HEK293T (cell line): ENCODE results near the gene SEC23IP.

Source experiments
- ARNT ChIP-seq: fragments of 450-650 bp; IDR thresholded peaks from 2 replicates; pipeline ENCODE4 v1.6.1; 2017; ENCODE audit warnings: mild to moderate bottlenecking
- BHLHE40 ChIP-seq: fragments of 450-650 bp; IDR thresholded peaks from 2 replicates; pipeline ENCODE4 v1.6.1; 2016; ENCODE audit warnings: mild to moderate bottlenecking, moderate library complexity, borderline replicate concordance
- CTBP1 ChIP-seq: fragments of 450-650 bp; IDR thresholded peaks from 2 replicates; pipeline ENCODE4 v1.6.1; 2016; ENCODE audit warnings: borderline replicate concordance
- ELF4 ChIP-seq: fragments of 450-650 bp; IDR thresholded peaks from 2 replicates; pipeline ENCODE4 v1.6.1; 2017; ENCODE audit warnings: antibody characterized with exemption
- FOXA1 ChIP-seq: fragments of 450-650 bp; IDR thresholded peaks from 2 replicates; pipeline ENCODE4 v1.6.1; 2016; ENCODE audit warnings: mild to moderate bottlenecking
- FOXK2 ChIP-seq: fragments of 450-650 bp; IDR thresholded peaks from 2 replicates; pipeline ENCODE4 v1.6.1; 2016; ENCODE audit warnings: mild to moderate bottlenecking
- FOXM1 ChIP-seq: fragments of 450-650 bp; IDR thresholded peaks from 2 replicates; pipeline ENCODE4 v1.6.1; 2017; ENCODE audit warnings: mild to moderate bottlenecking, borderline replicate concordance
- HDGF ChIP-seq: fragments of 450-650 bp; IDR thresholded peaks from 2 replicates; pipeline ENCODE4 v1.6.1; 2017; ENCODE audit warnings: antibody characterized with exemption, borderline replicate concordance
- L3MBTL2 ChIP-seq: fragments of 450-650 bp; conservative IDR thresholded peaks from 2 replicates; pipeline ENCODE4 v1.6.1; 2016; ENCODE audit warnings: mild to moderate bottlenecking
- LEF1 ChIP-seq: fragments of 450-650 bp; IDR thresholded peaks from 2 replicates; pipeline ENCODE4 v1.6.1; 2017; ENCODE audit warnings: mild to moderate bottlenecking, borderline replicate concordance
- NFRKB ChIP-seq: fragments of 450-650 bp; IDR thresholded peaks from 2 replicates; pipeline ENCODE4 v1.6.1; 2016; ENCODE audit warnings: mild to moderate bottlenecking, moderate library complexity
- SP1 ChIP-seq: fragments of 450-650 bp; IDR thresholded peaks from 2 replicates; pipeline ENCODE4 v1.6.1; 2017
- SUZ12 ChIP-seq: fragments of 450-650 bp; IDR thresholded peaks from 2 replicates; pipeline ENCODE4 v1.6.1; 2016; ENCODE audit warnings: mild to moderate bottlenecking
- TARDBP ChIP-seq: fragments of 450-650 bp; IDR thresholded peaks from 2 replicates; pipeline ENCODE4 v1.6.1; 2016

- TF ChIP-seq FOXM1 (no peak), SP1 (no peak), SUZ12 (no peak), FOXA1 (no peak), HDGF (no peak), FOXK2 (no peak), L3MBTL2 (no peak), CTBP1 (no peak), LEF1 (no peak), BHLHE40 (no peak), ELF4 (no peak), ARNT (no peak), TARDBP (no peak), NFRKB (no peak)
Measured at GRCh38 chr10:119932631-119933030, 40.1 kb downstream of the SEC23IP start.
